K562 (cell line): ENCODE results near the gene ADNP2. TPM values are rescaled to one million over a fixed set of nuclear protein-coding genes. Genes with fewer than 3 reads are reported as not detected.

Experiments used
- CEBPZ ChIP-seq: fragments of 150-350 bp; IDR thresholded peaks from 2 replicates; pipeline ENCODE4 v1.6.1; 2014; ENCODE audit warnings: low read depth, mild to moderate bottlenecking, low read length, borderline replicate concordance
- GABPB1 ChIP-seq: sonication (generic); formaldehyde crosslinking; IDR thresholded peaks from 2 replicates; pipeline ENCODE4 v1.8.0; 2022; ENCODE audit warnings: mild to moderate bottlenecking, missing genetic modification reagents
- JUND ChIP-seq, 2 experiments: IDR thresholded peaks; 2 replicates in 1 of 2; 3 replicates in 1 of 2; pipeline ENCODE4 v1.6.1; 2011; ENCODE audit warnings: borderline replicate concordance in 2 of 2, low read depth in 2 of 2, low read length in 2 of 2, improper control_type of control experiment in 1 of 2, missing biosample characterization in 1 of 2, missing genetic modification characterization in 1 of 2, missing genetic modification reagents in 1 of 2
- MNT ChIP-seq, 2 experiments: fragments of 450-650 bp; conservative IDR thresholded peaks; 2 replicates each; pipeline ENCODE4 v1.6.1; 2017; ENCODE audit warnings: mild to moderate bottlenecking in 2 of 2, moderate library complexity in 2 of 2
- POLR2AphosphoS5 ChIP-seq: IDR thresholded peaks from 2 replicates; pipeline ENCODE4 v1.6.1; 2011; ENCODE audit warnings: mild to moderate bottlenecking, low read depth, low read length, moderate library complexity; ENCODE audit not compliant: control insufficient read depth, insufficient read depth
- ZBTB40 ChIP-seq, 2 experiments: fragments of 450-650 bp in 1 of 2; sonication (generic) in 1 of 2; formaldehyde crosslinking in 1 of 2; IDR thresholded peaks; 2 replicates each; pipeline versions ENCODE4 v1.7.1 to v1.9.0; 2016 to 2022; ENCODE audit warnings: inconsistent platforms in 1 of 2, mild to moderate bottlenecking in 1 of 2, missing genetic modification reagents in 1 of 2
- polyA plus RNA-seq, 8 experiments: library from polyadenylated mRNA; depleted of rRNA in 4 of 8; stranded (reverse) in 5 of 8; unstranded in 3 of 8; fragments of >200 nt; fragmentation: Nextera tagmentation in 2 of 8; fragmentation: Illumina TruSeq in 1 of 8; extraction: Ambion mirVana in 2 of 8; extraction: Trizol in 1 of 8; gene quantifications; 2 replicates each; pipeline versions ENCODE4 v1.2.1 to v1.2.3, GENCODE V29; 2011 to 2014; ENCODE audit warnings: inconsistent platforms in 1 of 8, missing spikeins in 1 of 8
- total RNA-seq, 7 experiments: library from RNA; depleted of rRNA in 6 of 7; stranded (reverse); fragments of >200 nt in 6 of 7; fragmentation: Illumina TruSeq in 2 of 7; extraction: Trizol in 2 of 7; gene quantifications; 2 replicates each; pipeline versions ENCODE4 v1.2.1 to v1.2.3, GENCODE V29; 2011 to 2021; ENCODE audit warnings: low replicate concordance in 1 of 7
- TF ChIP-seq, protein P1 (sequence below): fragments of 250-450 bp; sonication (Bioruptor Pico); IDR thresholded peaks from 2 replicates; pipeline ENCODE4 v1.4.0; 2020

Gene ADNP2
- total and polyA plus RNA-seq, 9 of the 15 experiments (the other 6 are each of a cell fraction or from before 2014, with no cell fraction given): 5.8 to 24.3 (median 16.0) TPM

DNA sequence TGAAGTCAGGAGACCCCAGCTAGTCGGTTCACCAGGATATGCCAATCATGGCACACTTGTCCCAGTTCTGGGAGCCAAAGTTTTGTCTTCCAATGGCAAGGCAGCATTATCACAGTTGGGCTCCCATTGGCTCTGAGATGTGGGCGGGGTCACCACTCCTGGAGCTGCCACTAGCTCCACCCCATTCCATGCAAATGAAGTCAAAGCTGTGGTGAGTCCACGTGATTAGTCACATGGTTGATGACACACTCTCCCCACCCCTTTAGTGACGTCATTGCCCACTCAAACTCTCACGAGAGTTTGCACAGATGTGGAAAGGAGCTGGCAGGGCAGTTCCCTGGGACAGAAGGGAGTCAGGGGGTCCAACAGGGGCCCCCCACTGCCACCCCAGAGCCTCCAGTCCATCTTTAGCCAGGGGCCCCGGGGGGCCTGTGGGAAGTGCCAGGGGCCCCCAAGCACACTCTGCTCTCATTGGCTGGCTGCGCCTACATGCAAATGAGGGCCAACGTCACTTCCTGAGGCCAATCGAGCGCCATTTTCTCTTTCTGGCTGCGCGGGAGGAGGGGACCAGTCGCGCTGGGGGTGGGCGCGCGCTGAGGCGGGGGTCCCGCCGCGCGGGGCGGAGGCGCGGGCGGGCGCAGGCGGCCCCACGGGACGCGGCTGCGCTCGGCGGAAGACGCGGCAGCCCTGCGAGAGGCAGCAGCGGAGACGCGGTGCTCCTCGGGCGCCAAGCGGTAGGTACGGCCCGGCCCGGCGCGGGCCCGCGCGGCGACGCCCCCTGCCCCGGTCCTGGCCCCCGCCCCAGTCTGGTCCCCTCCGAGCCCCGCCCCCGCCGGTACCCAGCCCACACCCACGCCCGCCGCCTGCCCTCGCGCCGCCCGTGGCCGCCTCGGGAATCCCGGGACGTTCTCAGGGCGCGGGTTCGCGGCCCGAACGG is at the start of gene ADNP2 (continued):
- TF ChIP-seq MNT (conservative IDR thresholded peaks at IDR 0.05): peak; percentile 86 to 89
- TF ChIP-seq GABPB1 (CRISPR knock-in tag): peak; percentile 71; the same call in 1 of the 2 replicates
- peak; percentile 58; the same call in 1 of the 2 replicates for TF ChIP-seq ZBTB40 (IDR thresholded peaks at IDR 0.05)
- TF ChIP-seq ZBTB40 (CRISPR knock-in tag; IDR thresholded peaks at IDR 0.05): no peak
- TF ChIP-seq, protein P1, sequence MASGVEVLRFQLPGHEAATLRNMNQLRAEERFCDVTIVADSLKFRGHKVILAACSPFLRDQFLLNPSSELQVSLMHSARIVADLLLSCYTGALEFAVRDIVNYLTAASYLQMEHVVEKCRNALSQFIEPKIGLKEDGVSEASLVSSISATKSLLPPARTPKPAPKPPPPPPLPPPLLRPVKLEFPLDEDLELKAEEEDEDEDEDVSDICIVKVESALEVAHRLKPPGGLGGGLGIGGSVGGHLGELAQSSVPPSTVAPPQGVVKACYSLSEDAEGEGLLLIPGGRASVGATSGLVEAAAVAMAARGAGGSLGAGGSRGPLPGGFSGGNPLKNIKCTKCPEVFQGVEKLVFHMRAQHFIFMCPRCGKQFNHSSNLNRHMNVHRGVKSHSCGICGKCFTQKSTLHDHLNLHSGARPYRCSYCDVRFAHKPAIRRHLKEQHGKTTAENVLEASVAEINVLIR (CRISPR knock-in tag): peak; percentile 77
- no peak for TF ChIP-seq CEBPZ
- peak; percentile 51 for TF ChIP-seq POLR2AphosphoS5
- TF ChIP-seq JUND (IDR thresholded peaks at IDR 0.05; ENCODE audit: borderline replicate concordance, low read depth, low read length): peak; percentile 95
- TF ChIP-seq JUND (tag; IDR thresholded peaks at IDR 0.05; ENCODE audit: borderline replicate concordance, low read depth, low read length): peak; percentile 94
